Vagina (tissue), 2 donors: ENCODE results near the gene NRL. TPM values are rescaled to one million over a fixed set of nuclear protein-coding genes. Genes with fewer than 3 reads are reported as not detected.

ENCODE experiments used
- DNase-seq, 2 donors: peaks; one replicate each; pipeline ENCODE4 v3.0.0-alpha.2; 2017; ENCODE audit errors: extremely low spot score in 2 of 2
- H3K27ac ChIP-seq: fragments of 200-600 bp; sonication (generic); one replicate; pipeline ENCODE4 v1.5.1; 2019
- H3K27me3 ChIP-seq: fragments of 200-600 bp; sonication (generic); one replicate; pipeline ENCODE4 v1.5.1; 2019
- H3K36me3 ChIP-seq, 2 donors: fragments of 200-600 bp; sonication (generic); one replicate each; pipeline ENCODE4 v1.5.1; 2017 to 2019
- H3K4me1 ChIP-seq: fragments of 200-600 bp; sonication (generic); one replicate; pipeline ENCODE4 v1.5.1; 2019
- H3K4me3 ChIP-seq, 2 donors: fragments of 200-600 bp; sonication (generic); 1 replicate in 1 of 2; 2 replicates in 1 of 2; pipeline ENCODE4 v1.5.1; 2016 to 2019
- H3K9me3 ChIP-seq: fragments of 200-600 bp; sonication (generic); one replicate; pipeline ENCODE4 v1.5.1; 2019
- CTCF ChIP-seq, 3 experiments: fragments of 450-650 bp in 2 of 3; fragments of 200-600 bp in 1 of 3; sonication (generic) in 1 of 3; IDR thresholded peaks; one replicate each; pipeline ENCODE4 v1.5.1; 2017 to 2019; ENCODE audit warnings: antibody characterized with exemption in 3 of 3, mild to moderate bottlenecking in 2 of 3, moderate library complexity in 2 of 3
- POLR2A ChIP-seq, 2 donors: fragments of 450-650 bp; IDR thresholded peaks; one replicate each; pipeline ENCODE4 v1.6.1; 2017; ENCODE audit warnings: antibody characterized with exemption in 2 of 2, mild to moderate bottlenecking in 2 of 2, moderate library complexity in 2 of 2
- POLR2AphosphoS5 ChIP-seq, 2 donors: sonication (generic); formaldehyde crosslinking; IDR thresholded peaks; one replicate each; pipeline ENCODE4 v1.9.0; 2017; ENCODE audit warnings: antibody characterized with exemption in 2 of 2, mild to moderate bottlenecking in 2 of 2, low read depth in 1 of 2; ENCODE audit not compliant: insufficient read depth in 1 of 2
- intact Hi-C: fragments of 100-400 bp; cut with DNase I; formaldehyde crosslinking; loops from one replicate; pipeline ENCODE4 v1.15.1; 2023
- total RNA-seq: library from RNA; depleted of rRNA; stranded (reverse); fragments of >200 nt; gene quantifications from one replicate; pipeline ENCODE4 v1.2.3, GENCODE V29; 2016

NRL gene
- total RNA-seq, 1 donor from 2014 or later: 1.2 TPM

GRCh38 chr14:24123424-24124417, 9.0 kb upstream of the NRL start:
- no peak for DNase-seq
- H3K4me1 ChIP-seq: no peaks in the 10 kb centered on the region
- H3K4me3 ChIP-seq: no peak overlapping the region
- H3K9me3 ChIP-seq: no peaks in the 10 kb centered on the region
- peaks cover 0 to 43% of the 10 kb centered on the region in 2 donors for H3K36me3 ChIP-seq
- TF ChIP-seq POLR2A (IDR thresholded peaks at IDR 0.05) (no peak), CTCF (IDR thresholded peaks at IDR 0.05) (no peak), POLR2AphosphoS5 (IDR thresholded peaks at IDR 0.05; ENCODE audit: insufficient read depth in 1 of 2, low read depth in 1 of 2) (no peak)
- intact Hi-C loops: no loop called here
- H3K27ac ChIP-seq: no peak overlapping the region
- no peaks in the 10 kb centered on the region for H3K27me3 ChIP-seq

GRCh38 chr14:24122898-24123297, 8.1 kb upstream of the NRL start:
- Histone ChIP-seq H3K9me3 (no peaks in the 10 kb centered on the region), H3K4me3 (no peak overlapping the region), H3K27ac (no peak overlapping the region), H3K4me1 (no peaks in the 10 kb centered on the region), H3K27me3 (no peaks in the 10 kb centered on the region), H3K36me3 (peaks cover 0 to 51% of the 10 kb centered on the region in 2 donors)
- no peak for TF ChIP-seq CTCF (IDR thresholded peaks at IDR 0.05)
- TF ChIP-seq POLR2AphosphoS5 (IDR thresholded peaks at IDR 0.05; ENCODE audit: insufficient read depth in 1 of 2, low read depth in 1 of 2): no peak
- TF ChIP-seq POLR2A (IDR thresholded peaks at IDR 0.05): no peak
- intact Hi-C loops: no loop called here
- DNase-seq: no peak

GRCh38 chr14:24122416-24122815, 7.7 kb upstream of the NRL start:
- H3K27ac ChIP-seq: no peak overlapping the region
- H3K9me3 ChIP-seq: no peaks in the 10 kb centered on the region
- no peak overlapping the region for H3K4me3 ChIP-seq
- no peak for TF ChIP-seq POLR2A (IDR thresholded peaks at IDR 0.05)
- TF ChIP-seq POLR2AphosphoS5 (IDR thresholded peaks at IDR 0.05; ENCODE audit: insufficient read depth in 1 of 2, low read depth in 1 of 2): no peak
- TF ChIP-seq CTCF (IDR thresholded peaks at IDR 0.05): no peak
- H3K27me3 ChIP-seq: no peaks in the 10 kb centered on the region
- H3K36me3 ChIP-seq: peaks cover 0 to 56% of the 10 kb centered on the region in 2 donors
- H3K4me1 ChIP-seq: no peaks in the 10 kb centered on the region
- intact Hi-C loops: no loop called here
- DNase-seq: no peak

GRCh38 chr14:24121210-24121609, 6.5 kb upstream of the NRL start:
- intact Hi-C loops: no loop called here
- Histone ChIP-seq H3K4me1 (peaks cover 9% of the 10 kb centered on the region), H3K36me3 (peaks cover 0 to 63% of the 10 kb centered on the region in 2 donors), H3K27ac (no peak overlapping the region), H3K4me3 (no peak overlapping the region), H3K27me3 (no peaks in the 10 kb centered on the region), H3K9me3 (no peaks in the 10 kb centered on the region)
- no peak for DNase-seq
- no peak for TF ChIP-seq POLR2AphosphoS5 (IDR thresholded peaks at IDR 0.05; ENCODE audit: insufficient read depth in 1 of 2, low read depth in 1 of 2)
- TF ChIP-seq POLR2A (IDR thresholded peaks at IDR 0.05): no peak
- TF ChIP-seq CTCF (IDR thresholded peaks at IDR 0.05): no peak

- TF ChIP-seq CTCF (IDR thresholded peaks at IDR 0.05) (no peak), POLR2AphosphoS5 (IDR thresholded peaks at IDR 0.05; ENCODE audit: insufficient read depth in 1 of 2, low read depth in 1 of 2) (no peak), POLR2A (IDR thresholded peaks at IDR 0.05) (no peak)
- Histone ChIP-seq H3K27ac (no peak overlapping the region), H3K9me3 (no peaks in the 10 kb centered on the region), H3K4me3 (no peak overlapping the region), H3K4me1 (peaks cover 19% of the 10 kb centered on the region), H3K27me3 (no peaks in the 10 kb centered on the region), H3K36me3 (peaks cover 0 to 63% of the 10 kb centered on the region in 2 donors)
- intact Hi-C loops: no loop called here
- DNase-seq: no peak
These were observed 4.9 kb upstream of the NRL start for GRCh38 chr14:24119691-24120090.
